Type B pancreatic cell (in vitro differentiated cells): Measurements from ENCODE around the gene CAMKK1. TPM values are rescaled to one million over a fixed set of nuclear protein-coding genes. Genes with fewer than 3 reads are reported as not detected.

ENCODE experiments used
- DNase-seq: peaks from one replicate; pipeline ENCODE4 v3.0.0; 2021; ENCODE audit warnings: mixed read lengths; ENCODE audit not compliant: unreplicated experiment; ENCODE audit errors: extremely low spot score
- H3K27ac Mint-ChIP-seq: 2 replicates; pipeline ENCODE4 v1.8.0; 2021; ENCODE audit warnings: mild to moderate bottlenecking, mixed read lengths
- H3K27me3 Mint-ChIP-seq: 2 replicates; pipeline ENCODE4 v1.8.0; 2021; ENCODE audit warnings: mixed read lengths
- H3K36me3 Mint-ChIP-seq: 2 replicates; pipeline ENCODE4 v1.8.0; 2021; ENCODE audit warnings: mixed read lengths
- H3K4me1 Mint-ChIP-seq: one replicate; pipeline ENCODE4 v1.8.0; 2021; ENCODE audit warnings: mixed read lengths; ENCODE audit not compliant: unreplicated experiment
- H3K4me3 Mint-ChIP-seq: 2 replicates; pipeline ENCODE4 v1.8.0; 2021; ENCODE audit warnings: mild to moderate bottlenecking, mixed read lengths
- H3K9me3 Mint-ChIP-seq: 2 replicates; pipeline ENCODE4 v1.8.0; 2021; ENCODE audit warnings: mixed read lengths
- CTCF ChIP-seq: fragments of 200-600 bp; sonication (generic); conservative IDR thresholded peaks from 2 replicates; pipeline ENCODE4 v1.5.0; 2021; ENCODE audit warnings: antibody characterized with exemption, mild to moderate bottlenecking
- total RNA-seq: library from RNA; stranded (reverse); gene quantifications from 2 replicates; pipeline ENCODE4 v1.2.1, GENCODE V29; 2021; ENCODE audit warnings: low replicate concordance

CAMKK1 gene
- total RNA-seq, 1 donor from 2014 or later: 2.7 TPM

GRCh38 chr17:3890082-3890877, 2.6 kb downstream of the CAMKK1 start:
- Mint-ChIP-seq H3K4me3 (peak overlapping the region; percentile 22), H3K27ac (no peak overlapping the region), H3K36me3 (no peaks in the 10 kb centered on the region), H3K9me3 (no peaks in the 10 kb centered on the region), H3K27me3 (peaks cover 16% of the 10 kb centered on the region), H3K4me1 (peaks cover 47% of the 10 kb centered on the region)
- no peak for TF ChIP-seq CTCF
- DNase-seq: no peak

GRCh38 chr17:3889325-3890012, 3.4 kb downstream of the CAMKK1 start:
- H3K36me3 Mint-ChIP-seq: no peaks in the 10 kb centered on the region
- peaks cover 39% of the 10 kb centered on the region for H3K4me1 Mint-ChIP-seq
- DNase-seq: no peak
- H3K4me3 Mint-ChIP-seq: no peak overlapping the region
- no peak overlapping the region for H3K27ac Mint-ChIP-seq
- TF ChIP-seq CTCF: no peak
- peaks cover 16% of the 10 kb centered on the region for H3K27me3 Mint-ChIP-seq
- no peaks in the 10 kb centered on the region for H3K9me3 Mint-ChIP-seq

GRCh38 chr17:3888343-3889171, 4.3 kb downstream of the CAMKK1 start:
- H3K4me3 Mint-ChIP-seq: no peak overlapping the region
- peaks cover 16% of the 10 kb centered on the region for H3K27me3 Mint-ChIP-seq
- H3K9me3 Mint-ChIP-seq: no peaks in the 10 kb centered on the region
- DNase-seq: no peak
- H3K4me1 Mint-ChIP-seq: peaks cover 30% of the 10 kb centered on the region
- H3K27ac Mint-ChIP-seq: no peak overlapping the region
- no peaks in the 10 kb centered on the region for H3K36me3 Mint-ChIP-seq
- no peak for TF ChIP-seq CTCF

- Mint-ChIP-seq H3K9me3 (no peaks in the 10 kb centered on the region), H3K36me3 (no peaks in the 10 kb centered on the region), H3K27me3 (peaks cover 16% of the 10 kb centered on the region), H3K4me3 (no peak overlapping the region), H3K4me1 (peaks cover 27% of the 10 kb centered on the region), H3K27ac (no peak overlapping the region)
- no peak for DNase-seq
- no peak for TF ChIP-seq CTCF
Observed at GRCh38 chr17:3887804-3888203, 5.0 kb downstream of the CAMKK1 start.

- Mint-ChIP-seq H3K4me3 (no peak overlapping the region), H3K36me3 (no peaks in the 10 kb centered on the region), H3K9me3 (no peaks in the 10 kb centered on the region), H3K4me1 (peaks cover 27% of the 10 kb centered on the region), H3K27me3 (peaks cover 16% of the 10 kb centered on the region), H3K27ac (no peak overlapping the region)
- TF ChIP-seq CTCF: no peak
- no peak for DNase-seq
Observed at GRCh38 chr17:3887394-3887793, 5.5 kb downstream of the CAMKK1 start.
